ENCODE data around the gene STPG4.
"Not testable (repeated sequence)": the region's sequence is repeated elsewhere in the genome, so short reads cannot be mapped to it uniquely, and the experiment has no call there.

The STPG4 gene

GRCh38 chr2:47126783-47127182 lies 28.3 kb downstream of the STPG4 start:
- no peak overlapping the region for H3K27ac ChIP-seq
- no peak for TF ChIP-seq CTCF (conservative IDR thresholded peaks at IDR 0.05)

GRCh38 chr2:47124740-47125139 lies 30.4 kb downstream of the STPG4 start:
- H3K27ac ChIP-seq, result not testable (repeated sequence)

DNA sequence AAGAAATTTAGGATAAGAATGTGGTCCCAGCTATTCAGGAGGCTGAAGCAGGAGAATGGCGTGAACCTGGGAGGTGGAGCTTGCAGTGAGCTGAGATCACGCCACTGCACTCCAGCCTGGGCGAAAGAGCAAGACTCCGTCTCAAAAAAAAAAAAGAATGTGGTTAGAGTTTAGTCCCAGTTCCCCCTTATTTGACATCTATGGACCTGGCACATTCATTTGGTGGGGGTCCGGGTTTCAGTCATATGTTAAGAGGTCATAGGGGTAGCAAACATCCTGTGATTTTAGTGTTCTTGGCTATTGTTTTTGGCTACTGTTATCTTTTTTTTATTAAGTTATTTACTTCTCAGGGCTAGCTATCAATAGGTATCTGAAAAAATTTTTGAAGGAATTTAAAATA lies 34.7 kb downstream of the STPG4 start:
- H3K27ac ChIP-seq, result not testable (repeated sequence)

DNA sequence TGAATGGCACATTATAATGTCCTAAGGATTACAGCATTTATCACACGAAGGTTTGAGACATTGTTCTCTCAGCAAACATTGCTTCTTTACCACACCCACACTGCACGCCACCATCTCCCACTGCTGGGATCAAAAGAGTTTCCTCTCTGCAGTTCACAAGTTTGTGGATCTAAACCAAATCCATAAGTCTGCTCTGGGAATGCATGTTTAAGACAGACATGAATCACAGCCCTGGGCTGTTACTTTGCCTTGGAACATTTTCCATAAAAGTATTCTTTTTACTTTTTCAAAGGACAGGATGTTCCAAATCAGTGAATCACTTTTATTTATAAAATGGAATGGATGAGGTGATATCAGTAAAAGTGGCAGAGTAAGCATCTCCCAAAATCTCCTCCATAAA lies 36.1 kb downstream of the STPG4 start:
- TF ChIP-seq CTCF (conservative IDR thresholded peaks at IDR 0.05), result no peak
- no peak for TF ChIP-seq ZFX (IDR thresholded peaks at IDR 0.05)
- no peak overlapping the region for H3K27ac ChIP-seq

GRCh38 chr2:47118581-47118980 lies 36.5 kb downstream of the STPG4 start:
- TF ChIP-seq CTCF (conservative IDR thresholded peaks at IDR 0.05) (no peak), ZFX (IDR thresholded peaks at IDR 0.05) (no peak)
- H3K27ac ChIP-seq, result no peak overlapping the region

DNA sequence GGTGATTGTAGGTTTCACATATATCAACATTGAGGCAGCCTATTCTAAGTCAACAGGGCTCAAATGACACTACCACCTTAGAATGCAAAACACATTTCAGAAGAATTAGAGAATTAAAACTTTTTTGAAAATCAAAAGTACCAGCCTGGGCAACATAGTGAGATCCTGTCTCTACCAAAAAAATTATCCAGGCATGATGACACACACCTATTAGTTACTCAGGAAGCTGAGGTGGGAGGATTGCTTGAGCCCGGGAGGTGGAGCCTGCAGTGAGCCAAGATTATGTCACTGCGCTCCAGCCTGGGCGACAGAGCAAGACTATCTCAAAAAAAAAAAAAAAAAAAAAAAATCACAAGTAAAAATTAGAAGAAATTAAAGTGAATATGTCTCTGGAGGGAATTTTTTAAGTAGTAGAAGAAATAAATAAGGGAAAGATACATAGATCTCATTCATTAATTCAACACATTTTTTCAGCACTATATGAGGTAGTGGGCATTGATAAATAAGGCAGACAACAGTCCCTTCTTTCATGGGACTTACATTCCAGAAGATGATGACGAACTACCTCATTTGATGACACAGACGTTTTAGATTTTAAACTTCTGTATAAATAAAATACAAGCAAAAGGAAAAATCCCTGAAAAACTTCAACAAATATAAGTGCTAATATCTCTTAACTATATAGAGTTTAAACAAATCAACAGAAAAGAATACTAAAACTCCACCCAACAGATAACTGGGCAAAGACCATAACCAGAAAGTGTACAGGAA lies 42.3 kb downstream of the STPG4 start:
- no peak overlapping the region for H3K27ac ChIP-seq
- TF ChIP-seq CTCF (conservative IDR thresholded peaks at IDR 0.05) (no peak), ZFX (IDR thresholded peaks at IDR 0.05) (no peak)

- H3K27ac ChIP-seq, result no peak overlapping the region
Measured at GRCh38 chr2:47109680-47110079, 45.4 kb downstream of the STPG4 start.

GRCh38 chr2:47109007-47109375 lies 46.1 kb downstream of the STPG4 start:
- no peak overlapping the region for H3K27ac ChIP-seq
- TF ChIP-seq ZFX (IDR thresholded peaks at IDR 0.05), result no peak
- TF ChIP-seq CTCF (conservative IDR thresholded peaks at IDR 0.05), result no peak

More at GRCh38 chr2:47109680-47110079, 45.4 kb downstream of the STPG4 start:
- TF ChIP-seq ZFX (IDR thresholded peaks at IDR 0.05) (no peak), CTCF (conservative IDR thresholded peaks at IDR 0.05) (no peak)

DNA sequence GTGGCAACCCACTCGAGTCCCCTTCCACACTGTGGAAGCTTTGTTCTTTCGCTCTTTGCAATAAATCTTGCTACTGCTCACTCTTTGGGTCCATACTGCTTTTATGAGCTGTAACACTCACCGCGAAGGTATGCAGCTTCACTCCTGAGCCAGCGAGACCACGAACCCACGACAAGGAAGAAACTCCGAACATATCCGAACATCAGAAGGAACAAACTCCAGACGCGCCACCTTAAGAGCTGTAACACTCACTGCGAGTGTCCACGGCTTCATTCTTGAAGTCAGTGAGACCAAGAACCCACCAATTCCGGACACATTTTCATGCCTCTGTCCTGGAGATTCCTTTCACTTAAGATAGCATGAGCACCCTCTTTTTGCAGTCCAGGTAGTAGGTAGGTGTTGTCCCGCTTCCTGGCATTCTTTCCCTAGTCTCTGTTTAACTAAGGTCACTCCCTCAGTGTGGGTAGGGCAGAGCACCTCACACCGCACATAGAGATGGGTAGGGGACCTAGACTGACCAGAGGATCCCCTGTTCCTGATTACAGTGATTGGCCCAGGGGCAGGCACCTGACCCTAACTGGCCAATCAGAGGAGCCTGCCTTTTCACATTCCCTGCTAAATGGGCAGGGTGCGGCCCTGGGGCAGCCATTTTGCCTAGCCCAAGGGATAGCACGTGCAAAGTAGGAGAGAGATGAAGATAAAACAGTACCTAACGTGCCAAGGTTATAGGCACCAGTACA lies 46.7 kb downstream of the STPG4 start:
- not testable (repeated sequence) for H3K27ac ChIP-seq

- H3K27ac ChIP-seq, result not testable (repeated sequence)
Measured at GRCh38 chr2:47107201-47107600, 47.9 kb downstream of the STPG4 start.

DNA sequence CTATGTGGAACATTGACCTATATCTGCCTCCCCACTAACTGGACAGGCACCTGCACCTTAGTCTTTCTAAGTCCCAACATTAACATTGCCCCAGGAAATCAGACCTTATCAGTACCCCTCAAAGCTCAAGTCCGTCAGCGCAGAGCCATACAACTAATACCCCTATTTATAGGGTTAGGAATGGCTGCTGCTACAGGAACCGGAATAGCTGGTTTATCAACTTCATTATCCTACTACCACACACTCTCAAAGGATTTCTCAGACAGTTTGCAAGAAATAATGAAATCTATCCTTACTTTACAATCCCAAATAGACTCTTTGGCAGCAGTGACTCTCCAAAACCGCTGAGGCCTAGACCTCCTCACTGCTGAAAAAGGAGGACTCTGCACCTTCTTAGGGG lies 48.9 kb downstream of the STPG4 start:
- H3K27ac ChIP-seq, result not testable (repeated sequence)

- not testable (repeated sequence) for H3K27ac ChIP-seq
Measured at GRCh38 chr2:47099712-47100111, 55.4 kb downstream of the STPG4 start.
